ENCODE data around the gene NEK4. TPM values are rescaled to one million over a fixed set of nuclear protein-coding genes. Genes with fewer than 3 reads are reported as not detected.

The NEK4 gene
- total and polyA plus RNA-seq, 4 donors = 5.4 to 28.7 (median 15.4) TPM

- Histone ChIP-seq H3K4me3 (ENCODE audit: low read depth in 1 of 3, low read length in 3 of 3) (peak overlapping the region; percentile 53 to 92 (median 70)), H3K9ac (ENCODE audit: low read depth in 1 of 2, low read length in 2 of 2) (peak overlapping the region in 1 of 2 donors; percentile 40), H3K4me1 (ENCODE audit: control insufficient read depth in 4 of 4, insufficient read depth in 4 of 4, low read length in 3 of 4) (peaks cover 5 to 47% (median 42%) of the 10 kb centered on the region in 4 donors), H3K9me3 (ENCODE audit: control insufficient read depth in 4 of 4, low read length in 3 of 4) (no peaks in the 10 kb centered on the region), H3K36me3 (ENCODE audit: control insufficient read depth in 4 of 4, insufficient read depth in 3 of 4, low read depth in 1 of 4, low read length in 3 of 4) (peaks cover 4 to 28% (median 13%) of the 10 kb centered on the region in 4 donors), H3K27ac (ENCODE audit: low read depth in 1 of 2, low read length in 2 of 2) (no peak overlapping the region), H3K27me3 (ENCODE audit: control insufficient read depth in 4 of 4, insufficient read depth in 4 of 4, low read length in 3 of 4) (no peaks in the 10 kb centered on the region)
- DNase-seq (ENCODE audit: low spot score) = no peak
- 29% methylated on average over 13 of the region's 13 CpGs for WGBS
- TF ChIP-seq SP1 (IDR thresholded peaks at IDR 0.05) (no peak), GABPA (IDR thresholded peaks at IDR 0.05 in 1 of 2, conservative IDR thresholded peaks at IDR 0.05 in 1 of 2) (no peak), REST (IDR thresholded peaks at IDR 0.05) (no peak), HNF4A (conservative IDR thresholded peaks at IDR 0.05) (no peak), EGR1 (IDR thresholded peaks at IDR 0.05; ENCODE audit: low read depth in 2 of 2) (no peak), RAD21 (IDR thresholded peaks at IDR 0.05) (no peak), CTCF (IDR thresholded peaks at IDR 0.05; ENCODE audit: low read depth, low read length, missing input control) (no peak), FOXA1 (IDR thresholded peaks at IDR 0.05) (no peak), TAF1 (conservative IDR thresholded peaks at IDR 0.05) (no peak), FOXA2 (IDR thresholded peaks at IDR 0.05) (no peak), MAX (IDR thresholded peaks at IDR 0.05) (no peak), JUND (IDR thresholded peaks at IDR 0.05) (no peak), ZBTB33 (IDR thresholded peaks at IDR 0.05) (no peak), RXRA (IDR thresholded peaks at IDR 0.05) (no peak), NR2F2 (IDR thresholded peaks at IDR 0.05) (no peak), YY1 (IDR thresholded peaks at IDR 0.05) (no peak), HNF4G (IDR thresholded peaks at IDR 0.05) (no peak), ATF3 (IDR thresholded peaks at IDR 0.05) (no peak)
Observed at GRCh38 chr3:52769786-52770455, 819 bp downstream of the NEK4 start.
